Stimulated activated CD8-positive, alpha-beta memory T cell treated with anti-CD3 and anti-CD28 coated beads, Interleukin-7, amount 100 ng/mL, for 1 hour (primary cell): Measurements from ENCODE around the gene P2RY8.

Experiments used
- DNase-seq, 2 donors: peaks; one replicate each; pipeline ENCODE4 v3.0.0-alpha.2; 2020; ENCODE audit warnings: low read depth in 2 of 2

Gene P2RY8

GRCh38 chrX:1419545-1420355, 117.2 kb downstream of the P2RY8 start:
- DNase-seq = no peak

DNA sequence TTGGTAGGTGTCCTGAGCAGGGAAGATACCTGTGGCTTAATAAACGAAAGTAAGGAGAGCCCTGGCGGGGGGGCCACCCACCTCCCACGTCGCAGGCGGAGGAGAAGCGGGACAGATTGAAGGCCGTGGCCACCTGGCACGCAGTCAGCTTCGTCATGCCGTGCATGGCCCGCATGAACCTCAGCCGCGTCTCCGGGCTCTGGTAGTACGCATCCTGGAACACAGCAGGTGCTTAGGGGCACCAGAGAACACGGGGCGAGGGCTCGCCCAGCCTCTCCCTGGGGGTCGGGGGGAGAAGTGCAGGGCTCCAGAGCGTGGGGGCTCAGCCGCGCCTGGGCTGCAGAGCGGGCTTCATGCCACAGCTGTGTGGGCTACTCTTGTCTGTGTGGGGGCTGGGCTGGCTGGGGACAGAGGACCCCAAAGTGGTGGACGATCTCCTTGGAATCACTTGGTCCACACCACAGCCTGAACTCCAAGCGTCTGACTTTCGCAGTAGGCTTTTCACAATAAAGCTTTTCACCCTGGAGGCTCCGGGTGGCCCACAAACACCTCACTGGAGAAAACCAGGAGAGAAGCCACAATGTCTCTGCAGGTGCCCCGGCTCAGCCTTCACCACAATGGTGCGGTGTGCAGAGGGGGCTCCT, 118.0 kb downstream of the P2RY8 start:
- DNase-seq = no peak

- DNase-seq = no peak
Measured at GRCh38 chrX:1417921-1418771, 118.8 kb downstream of the P2RY8 start.

DNA sequence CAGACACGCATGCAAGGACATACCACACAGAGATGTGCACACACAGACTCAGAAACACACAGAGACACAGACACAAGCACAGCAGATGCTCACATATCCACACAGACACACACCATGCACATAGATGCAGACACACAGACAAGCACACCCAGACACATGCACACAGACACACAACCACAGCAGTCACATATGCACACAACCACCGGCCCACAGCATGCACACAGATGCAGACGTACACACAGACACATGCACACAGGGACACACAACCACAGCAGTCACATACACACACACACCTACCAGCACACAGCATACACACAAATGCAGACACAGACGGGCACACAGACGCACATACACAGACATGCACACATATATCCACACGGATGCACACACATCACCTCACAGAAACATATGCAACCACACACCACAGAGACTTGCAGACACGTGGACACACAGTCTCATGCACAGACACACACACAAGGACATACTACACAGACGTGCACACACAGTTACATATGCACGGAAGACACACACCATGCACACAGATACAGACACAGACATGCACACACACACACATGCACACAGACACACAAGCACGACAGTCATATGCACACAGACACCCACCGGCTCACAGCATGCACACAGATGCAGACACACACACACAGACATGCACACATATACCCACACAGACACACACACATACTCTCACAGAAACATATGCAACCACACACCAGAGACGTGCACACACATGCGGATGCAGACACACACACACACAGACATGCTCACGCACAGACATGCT, 119.8 kb downstream of the P2RY8 start:
- DNase-seq = no peak

- DNase-seq = no peak
Measured at GRCh38 chrX:1416327-1416784, 120.6 kb downstream of the P2RY8 start.
